Gastrocnemius medialis (tissue), 4 donors: Measurements from ENCODE around the gene RAPSN. TPM values are rescaled to one million over a fixed set of nuclear protein-coding genes. Genes with fewer than 3 reads are reported as not detected.

Experiments used
- ATAC-seq, 2 donors: fragments of 150-250 bp; one replicate each; pipeline ENCODE4 v1.9.1; 2016
- DNase-seq, 2 donors: peaks; one replicate each; pipeline ENCODE4 v3.0.0-alpha.2; 2019
- H3K27ac ChIP-seq, 4 donors: fragments of 200-600 bp; sonication (generic); 1 replicate in 1 of 4; 2 replicates in 3 of 4; pipeline ENCODE4 v1.5.1; 2016 to 2018; ENCODE audit warnings: mild to moderate bottlenecking in 2 of 4, moderate library complexity in 1 of 4
- H3K27me3 ChIP-seq, 3 donors: fragments of 200-600 bp; sonication (generic) in 2 of 3; 1 replicate in 1 of 3; 2 replicates in 2 of 3; pipeline versions ENCODE4 v1.5.1 to v1.6.0; 2016 to 2019; ENCODE audit warnings: mild to moderate bottlenecking in 1 of 3, moderate library complexity in 1 of 3
- H3K36me3 ChIP-seq, 2 donors: fragments of 200-600 bp; sonication (generic) in 1 of 2; one replicate each; pipeline ENCODE4 v1.5.1; 2017 to 2018
- H3K4me1 ChIP-seq, 2 donors: fragments of 200-600 bp; sonication (generic) in 1 of 2; one replicate each; pipeline ENCODE4 v1.5.1; 2016 to 2017; ENCODE audit warnings: mild to moderate bottlenecking in 2 of 2
- H3K4me3 ChIP-seq, 4 donors: fragments of 200-600 bp; sonication (generic) in 3 of 4; 1 replicate in 1 of 4; 2 replicates in 3 of 4; pipeline ENCODE4 v1.5.1; 2016 to 2019; ENCODE audit warnings: mild to moderate bottlenecking in 2 of 4
- H3K9me3 ChIP-seq, 3 donors: fragments of 200-600 bp; sonication (generic) in 2 of 3; 1 replicate in 1 of 3; 2 replicates in 2 of 3; pipeline ENCODE4 v1.5.1; 2016 to 2019
- POLR2A ChIP-seq, 2 donors: fragments of 450-650 bp; IDR thresholded peaks; one replicate each; pipeline ENCODE4 v1.6.1; 2017; ENCODE audit warnings: antibody characterized with exemption in 2 of 2, mild to moderate bottlenecking in 2 of 2, moderate library complexity in 2 of 2
- in situ Hi-C, 4 donors: fragments of 200-750 bp; cut with MboI; loops; one replicate each; pipeline versions ENCODE4 v1.15.0 to v1.8.0; 2017; ENCODE audit warnings: low sequenced_read_pairs in 4 of 4
- intact Hi-C: fragments of 100-400 bp; cut with DNase I; formaldehyde crosslinking; loops from one replicate; pipeline ENCODE4 v1.15.1; 2023; ENCODE audit warnings: low total_unique reads
- total RNA-seq, 4 donors: library from RNA; depleted of rRNA; stranded (reverse); fragments of >200 nt; gene quantifications; one replicate each; pipeline versions ENCODE4 v1.1.0 to v1.2.3, GENCODE V29; 2016
- TF ChIP-seq, protein P1 (sequence below), 5 experiments: fragments of 450-650 bp in 3 of 5; fragments of 200-600 bp in 2 of 5; sonication (generic) in 2 of 5; IDR thresholded peaks in 4 of 5; conservative IDR thresholded peaks in 1 of 5; 1 replicate in 4 of 5; 2 replicates in 1 of 5; pipeline ENCODE4 v1.5.1; 2016 to 2019; ENCODE audit warnings: antibody characterized with exemption in 5 of 5, mild to moderate bottlenecking in 3 of 5, moderate library complexity in 3 of 5

RAPSN gene
- total RNA-seq, 4 donors from 2014 or later: 48.9 to 68.6 (median 59.4) TPM

- Histone ChIP-seq H3K4me3 (no peak overlapping the region), H3K36me3 (no peaks in the 10 kb centered on the region), H3K9me3 (no peaks in the 10 kb centered on the region), H3K4me1 (peaks cover 11 to 13% of the 10 kb centered on the region in 2 donors), H3K27ac (no peak overlapping the region), H3K27me3 (no peaks in the 10 kb centered on the region)
- TF ChIP-seq, protein P1, sequence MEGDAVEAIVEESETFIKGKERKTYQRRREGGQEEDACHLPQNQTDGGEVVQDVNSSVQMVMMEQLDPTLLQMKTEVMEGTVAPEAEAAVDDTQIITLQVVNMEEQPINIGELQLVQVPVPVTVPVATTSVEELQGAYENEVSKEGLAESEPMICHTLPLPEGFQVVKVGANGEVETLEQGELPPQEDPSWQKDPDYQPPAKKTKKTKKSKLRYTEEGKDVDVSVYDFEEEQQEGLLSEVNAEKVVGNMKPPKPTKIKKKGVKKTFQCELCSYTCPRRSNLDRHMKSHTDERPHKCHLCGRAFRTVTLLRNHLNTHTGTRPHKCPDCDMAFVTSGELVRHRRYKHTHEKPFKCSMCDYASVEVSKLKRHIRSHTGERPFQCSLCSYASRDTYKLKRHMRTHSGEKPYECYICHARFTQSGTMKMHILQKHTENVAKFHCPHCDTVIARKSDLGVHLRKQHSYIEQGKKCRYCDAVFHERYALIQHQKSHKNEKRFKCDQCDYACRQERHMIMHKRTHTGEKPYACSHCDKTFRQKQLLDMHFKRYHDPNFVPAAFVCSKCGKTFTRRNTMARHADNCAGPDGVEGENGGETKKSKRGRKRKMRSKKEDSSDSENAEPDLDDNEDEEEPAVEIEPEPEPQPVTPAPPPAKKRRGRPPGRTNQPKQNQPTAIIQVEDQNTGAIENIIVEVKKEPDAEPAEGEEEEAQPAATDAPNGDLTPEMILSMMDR (IDR thresholded peaks at IDR 0.05 in 4 of 5, conservative IDR thresholded peaks at IDR 0.05 in 1 of 5): no peak
- no peak for TF ChIP-seq POLR2A (IDR thresholded peaks at IDR 0.05)
- DNase-seq (no peak), ATAC-seq (no peak)
- in situ Hi-C loops: loop anchor here in 1 of 4 donors (5.0 kb wide), 1 partner anchor 36 kb away; no protein-coding TSS in a partner anchor
- intact Hi-C loops: no loop called here
These were observed 45.4 kb downstream of the RAPSN start for GRCh38 chr11:47403571-47403970.

DNA sequence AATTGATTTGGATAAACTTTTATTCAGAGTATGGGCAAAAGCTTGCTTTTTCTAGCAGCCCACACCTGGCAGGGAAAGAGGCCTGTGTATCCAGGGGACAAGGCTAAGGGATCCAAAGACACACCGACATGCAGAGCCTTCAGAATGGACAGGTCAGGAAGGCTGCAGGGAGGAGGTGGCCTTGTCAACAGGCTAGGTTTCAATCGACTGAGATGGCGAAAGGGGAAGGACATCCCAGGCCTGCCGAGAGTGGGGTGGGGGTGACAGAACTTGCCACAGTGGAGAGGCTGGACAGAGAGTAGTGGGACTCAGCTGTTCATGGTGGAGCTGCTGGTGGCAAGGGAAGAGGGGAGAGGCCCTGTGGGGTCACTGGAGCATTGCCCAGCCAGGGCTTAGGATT lies 45.8 kb downstream of the RAPSN start:
- TF ChIP-seq, protein P1 (IDR thresholded peaks at IDR 0.05 in 4 of 5, conservative IDR thresholded peaks at IDR 0.05 in 1 of 5): no peak
- TF ChIP-seq POLR2A (IDR thresholded peaks at IDR 0.05): no peak
- in situ Hi-C loops (loop anchor here in 1 of 4 donors (5.0 kb wide), 1 partner anchor 36 kb away; no protein-coding TSS in a partner anchor), intact Hi-C loops (no loop called here)
- DNase-seq: no peak
- no peak for ATAC-seq
- Histone ChIP-seq H3K27me3 (no peaks in the 10 kb centered on the region), H3K27ac (no peak overlapping the region), H3K4me1 (peaks cover 11 to 13% of the 10 kb centered on the region in 2 donors), H3K4me3 (no peak overlapping the region), H3K36me3 (no peaks in the 10 kb centered on the region), H3K9me3 (no peaks in the 10 kb centered on the region)

- H3K36me3 ChIP-seq: no peaks in the 10 kb centered on the region
- peak overlapping the region; percentile 45 to 57 (median 52) for H3K4me3 ChIP-seq
- peak overlapping the region; percentile 58 to 68 (median 62) for H3K27ac ChIP-seq
- H3K27me3 ChIP-seq: no peaks in the 10 kb centered on the region
- peak in 1 of 2 donors; percentile 11 for DNase-seq
- in situ Hi-C loops (loop anchor here in 1 of 4 donors (5.0 kb wide), 1 partner anchor 34 kb away; no protein-coding TSS in a partner anchor), intact Hi-C loops (no loop called here)
- TF ChIP-seq POLR2A (IDR thresholded peaks at IDR 0.05): no peak
- TF ChIP-seq, protein P1 (IDR thresholded peaks at IDR 0.05 in 4 of 5, conservative IDR thresholded peaks at IDR 0.05 in 1 of 5): no peak
- H3K9me3 ChIP-seq: no peaks in the 10 kb centered on the region
- no peaks in the 10 kb centered on the region for H3K4me1 ChIP-seq
- peak; percentile 46 to 60 for ATAC-seq
These were observed 48.1 kb downstream of the RAPSN start for GRCh38 chr11:47400768-47401279.

DNA sequence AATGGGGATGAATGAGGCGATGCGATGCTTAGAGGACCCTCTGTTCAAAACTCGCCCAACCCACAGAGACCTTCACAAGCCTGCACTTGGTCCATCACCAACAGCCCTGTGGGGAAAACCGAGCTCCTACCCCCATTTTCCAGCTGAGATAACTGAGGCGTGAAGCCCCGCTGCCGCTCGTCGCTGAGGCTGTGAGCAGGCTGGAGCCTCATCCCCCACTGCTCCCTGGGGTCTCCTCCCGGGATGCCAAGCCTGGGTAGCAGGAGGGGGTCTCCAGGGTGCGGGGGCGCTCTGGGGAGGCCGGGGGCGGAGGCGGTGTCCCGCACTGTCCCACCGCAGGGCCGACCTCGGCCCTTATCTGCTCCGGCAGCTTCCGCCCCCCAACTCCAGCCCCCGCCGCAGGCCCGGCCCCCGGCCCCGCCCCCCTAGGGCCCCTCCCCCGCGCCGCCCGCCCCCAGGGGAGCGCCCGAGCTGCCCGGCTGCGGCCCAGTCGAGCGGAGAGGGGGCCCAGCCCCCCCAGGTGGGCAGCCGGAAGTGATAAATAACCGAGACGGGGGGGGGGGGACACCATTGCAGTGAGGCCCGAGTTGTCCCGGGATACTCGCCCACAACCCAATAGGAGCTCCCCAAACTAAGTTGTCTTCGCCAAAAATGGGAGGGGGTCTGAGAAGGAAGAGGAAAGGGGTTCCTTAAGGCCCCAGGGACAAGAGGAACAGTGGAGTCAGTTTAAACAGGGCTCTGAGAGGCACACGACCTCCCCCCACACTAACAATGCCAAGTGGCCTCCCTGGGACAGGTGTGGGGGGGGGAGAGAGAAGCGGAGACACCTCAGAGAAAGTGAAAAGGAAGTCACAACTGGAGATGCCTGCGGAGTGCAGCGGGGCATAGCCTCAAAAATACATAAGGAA lies 48.8 kb downstream of the RAPSN start:
- in situ Hi-C loops: loop anchor here in 1 of 4 donors (5.0 kb wide), 1 partner anchor 33 kb away; no protein-coding TSS in a partner anchor
- no peak for ATAC-seq
- H3K27me3 ChIP-seq: no peaks in the 10 kb centered on the region
- peak overlapping the region; percentile 45 to 57 (median 52) for H3K4me3 ChIP-seq
- H3K27ac ChIP-seq: peak overlapping the region; percentile 58 to 68 (median 62)
- TF ChIP-seq, protein P1 (IDR thresholded peaks at IDR 0.05 in 4 of 5, conservative IDR thresholded peaks at IDR 0.05 in 1 of 5): no peak
- TF ChIP-seq POLR2A (IDR thresholded peaks at IDR 0.05): peak in 1 of 2 donors; percentile 36
- H3K4me1 ChIP-seq: peaks cover 0 to 2% of the 10 kb centered on the region in 2 donors
- intact Hi-C loops: no loop called here
- no peak for DNase-seq
- H3K36me3 ChIP-seq: no peaks in the 10 kb centered on the region
- H3K9me3 ChIP-seq: no peaks in the 10 kb centered on the region
